PC-3 (cell line): Measurements from ENCODE around the gene MAD2L1BP. TPM values are rescaled to one million over a fixed set of nuclear protein-coding genes. Genes with fewer than 3 reads are reported as not detected.

Experiments
- ATAC-seq: fragments of 200-7000 bp; cut with Tn5 transposase; 2 replicates; pipeline ENCODE4 v1.9.1; 2020; ENCODE audit warnings: mild to moderate bottlenecking, moderate library complexity
- BruUV-seq: library from RNA; stranded (reverse); fragments of 400-500 nt; replicated peaks from 2 replicates; lab custom pipeline; 2021; lab: Mats Ljungman, UMichigan
- CTCF ChIA-PET: fragments of 300-600 bp; sonication (Branson Sonifier 250); formaldehyde crosslinking; loops from one replicate; lab custom pipeline; 2022; ENCODE audit warnings: antibody characterized with exemption; lab: Charles Lee
- POLR2A ChIA-PET: fragments of 300-600 bp; sonication (Branson Sonifier 250); formaldehyde crosslinking; loops from one replicate; lab custom pipeline; 2022; ENCODE audit warnings: antibody characterized with exemption; ENCODE audit not compliant: unreplicated experiment; lab: Charles Lee
- DNase-seq: peaks from one replicate; pipeline ENCODE4 v3.0.0-alpha.2; 2015
- H2AFZ ChIP-seq: fragments of 300-600 bp; sonication (generic); 2 replicates; pipeline ENCODE4 v1.6.0; 2016; ENCODE audit warnings: antibody characterized with exemption, low read length
- H3F3A ChIP-seq: fragments of 300-600 bp; sonication (generic); one replicate; pipeline ENCODE4 v1.6.0; 2017; ENCODE audit warnings: antibody characterized with exemption, low read length, control low read depth, mild to moderate bottlenecking; ENCODE audit not compliant: unreplicated experiment
- H3K27ac ChIP-seq: fragments of 300-600 bp; sonication (generic); 2 replicates; pipeline ENCODE4 v1.5.1; 2016; ENCODE audit warnings: mild to moderate bottlenecking, low read length
- H3K27me3 ChIP-seq: fragments of 300-600 bp; sonication (generic); 2 replicates; pipeline ENCODE4 v1.6.1; 2016; ENCODE audit warnings: low read length, mixed read lengths
- H3K36me3 ChIP-seq: fragments of 300-600 bp; sonication (generic); 2 replicates; pipeline ENCODE4 v1.6.1; 2016; ENCODE audit warnings: low read depth, mixed run types, low read length, mixed read lengths
- H3K4me1 ChIP-seq: fragments of 300-600 bp; sonication (generic); 2 replicates; pipeline ENCODE4 v1.5.1; 2016; ENCODE audit warnings: low read length; ENCODE audit not compliant: insufficient read depth
- H3K4me2 ChIP-seq: fragments of 300-600 bp; sonication (generic); 2 replicates; pipeline ENCODE4 v1.6.0; 2016; ENCODE audit warnings: low read length
- H3K4me3 ChIP-seq: fragments of 300-600 bp; sonication (generic); 2 replicates; pipeline ENCODE4 v1.5.1; 2016; ENCODE audit warnings: mild to moderate bottlenecking, low read length, mixed read lengths
- H3K79me2 ChIP-seq: fragments of 300-600 bp; sonication (generic); 2 replicates; pipeline ENCODE4 v1.6.1; 2017; ENCODE audit warnings: low read length, mixed read lengths
- H3K9ac ChIP-seq: fragments of 300-600 bp; sonication (generic); 2 replicates; pipeline ENCODE4 v1.6.0; 2016; ENCODE audit warnings: mild to moderate bottlenecking, low read length
- H3K9me2 ChIP-seq: fragments of 300-600 bp; sonication (generic); replicated peaks from 2 replicates; pipeline ENCODE4 v1.6.1; 2016; ENCODE audit warnings: mixed run types, low read length, mixed read lengths
- H3K9me3 ChIP-seq: fragments of 300-600 bp; sonication (generic); 2 replicates; pipeline ENCODE4 v1.6.1; 2016; ENCODE audit warnings: low read length, mixed read lengths
- H4K20me1 ChIP-seq: fragments of 300-600 bp; sonication (generic); 2 replicates; pipeline ENCODE4 v1.6.1; 2016; ENCODE audit warnings: low read length, mixed read lengths
- CTCF ChIP-seq: fragments of 300-600 bp; sonication (generic); conservative IDR thresholded peaks from 2 replicates; pipeline ENCODE4 v1.5.1; 2017; ENCODE audit warnings: antibody characterized with exemption, low read depth, mild to moderate bottlenecking, low read length
- EZH2 ChIP-seq: fragments of 300-600 bp; sonication (generic); IDR thresholded peaks from one replicate; pipeline ENCODE4 v1.6.1; 2017; ENCODE audit warnings: antibody characterized with exemption, mild to moderate bottlenecking, low read length; ENCODE audit not compliant: unreplicated experiment
- EZH2phosphoT487 ChIP-seq: fragments of 300-600 bp; sonication (generic); IDR thresholded peaks from 2 replicates; pipeline ENCODE4 v1.6.1; 2018; ENCODE audit warnings: mild to moderate bottlenecking, antibody characterized with exemption, low read length, borderline replicate concordance
- intact Hi-C: fragments of 100-400 bp; cut with micrococcal nuclease; formaldehyde crosslinking; loops from 2 replicates; pipeline ENCODE4 v1.9.0; 2023
- total RNA-seq: library from RNA; depleted of rRNA; stranded (reverse); fragments of >200 nt; gene quantifications from 2 replicates; pipeline ENCODE4 v1.2.3, GENCODE V29; 2014

Gene MAD2L1BP
- total RNA-seq, 1 experiment from 2014 or later = 40.9 TPM

- H3K9me3 ChIP-seq = no peaks in the 10 kb centered on the region
- DNase-seq (no peak), ATAC-seq (no peak)
- POLR2A ChIA-PET = no interaction called here
- H2AFZ ChIP-seq = no peak overlapping the region
- H3K4me3 ChIP-seq = no peak overlapping the region
- H3K4me2 ChIP-seq = no peak overlapping the region
- TF ChIP-seq EZH2phosphoT487 = no peak
- TF ChIP-seq EZH2 = no peak
- TF ChIP-seq CTCF = no peak
- no peaks in the 10 kb centered on the region for H3K27me3 ChIP-seq
- H4K20me1 ChIP-seq = no peaks in the 10 kb centered on the region
- intact Hi-C loops = no loop called here
- H3K4me1 ChIP-seq = peaks cover 17% of the 10 kb centered on the region
- H3K9ac ChIP-seq = no peak overlapping the region
- H3K9me2 ChIP-seq = no peaks in the 10 kb centered on the region
- no peaks in the 10 kb centered on the region for H3F3A ChIP-seq
- no peak overlapping the region for H3K27ac ChIP-seq
- H3K36me3 ChIP-seq = peaks cover 41% of the 10 kb centered on the region
- CTCF ChIA-PET = no interaction called here
- BruUV-seq = no TSS peak
- H3K79me2 ChIP-seq = peaks cover 31% of the 10 kb centered on the region
Measured at GRCh38 chr6:43624786-43625288, 10.8 kb upstream of the MAD2L1BP start.

- Histone ChIP-seq H3K27me3 (no peaks in the 10 kb centered on the region), H3K36me3 (peaks cover 37% of the 10 kb centered on the region), H3K27ac (no peak overlapping the region), H3K79me2 (peaks cover 31% of the 10 kb centered on the region), H3K9ac (no peak overlapping the region), H3K4me2 (no peak overlapping the region), H3K9me2 (no peaks in the 10 kb centered on the region), H3K9me3 (no peaks in the 10 kb centered on the region), H4K20me1 (no peaks in the 10 kb centered on the region), H3K4me3 (no peak overlapping the region), H3K4me1 (peaks cover 21% of the 10 kb centered on the region), H3F3A (no peaks in the 10 kb centered on the region), H2AFZ (no peak overlapping the region)
- ATAC-seq (no peak), DNase-seq (no peak)
- ChIA-PET CTCF (no interaction called here), POLR2A (no interaction called here)
- BruUV-seq = no TSS peak
- intact Hi-C loops = no loop called here
- no peak for TF ChIP-seq EZH2phosphoT487
Measured at GRCh38 chr6:43625393-43625992, 10.1 kb upstream of the MAD2L1BP start.

- CTCF ChIA-PET = no interaction called here
- Histone ChIP-seq H3K27ac (peak overlapping the region; percentile 68), H3K36me3 (peaks cover 30% of the 10 kb centered on the region), H4K20me1 (no peaks in the 10 kb centered on the region), H3K9me2 (no peaks in the 10 kb centered on the region), H3K4me2 (peak overlapping the region; percentile 100), H3K9ac (peak overlapping the region; percentile 39), H3K79me2 (peaks cover 31% of the 10 kb centered on the region), H3K4me1 (peaks cover 27% of the 10 kb centered on the region), H3K27me3 (no peaks in the 10 kb centered on the region), H2AFZ (no peak overlapping the region; the same call in 1 of the 2 replicates), H3K4me3 (peak overlapping the region; percentile 46), H3K9me3 (no peaks in the 10 kb centered on the region), H3F3A (no peaks in the 10 kb centered on the region)
- TF ChIP-seq EZH2 (no peak), CTCF (no peak), EZH2phosphoT487 (no peak)
- peak; percentile 18 for ATAC-seq
- no TSS peak for BruUV-seq
- POLR2A ChIA-PET = interaction anchor here (0.5 kb wide), 1 partner anchor 845 kb away, joined by 22 read pairs; the partner anchor contains the start of gene BICRAL
- intact Hi-C loops = no loop called here
- DNase-seq = peak; percentile 97
Measured at GRCh38 chr6:43627008-43627825, 8.4 kb upstream of the MAD2L1BP start.
